Endodermal cell (in vitro differentiated cells): Measurements from ENCODE around the gene KRT15. TPM values are rescaled to one million over a fixed set of nuclear protein-coding genes. Genes with fewer than 3 reads are reported as not detected.

Source experiments
- DNase-seq: peaks from one replicate; pipeline ENCODE4 v3.0.0-alpha.2; 2017
- H3K27ac ChIP-seq: 2 replicates; pipeline ENCODE4 v1.5.1; 2013; ENCODE audit warnings: mild to moderate bottlenecking, low read depth, low read length, moderate library complexity
- H3K27me3 ChIP-seq: 2 replicates; pipeline ENCODE4 v1.6.1; 2013; ENCODE audit warnings: mild to moderate bottlenecking, low read length, moderate library complexity; ENCODE audit not compliant: insufficient read depth, control insufficient read depth, poor library complexity, severe bottlenecking
- H3K36me3 ChIP-seq: 2 replicates; pipeline ENCODE4 v1.7.0; 2013; ENCODE audit warnings: mild to moderate bottlenecking, low read length, moderate library complexity; ENCODE audit not compliant: control insufficient read depth, insufficient read depth
- H3K4me1 ChIP-seq: one replicate; pipeline ENCODE4 v1.7.0; 2013; ENCODE audit warnings: low read length; ENCODE audit not compliant: control insufficient read depth, insufficient read depth
- H3K4me3 ChIP-seq: 2 replicates; pipeline ENCODE4 v1.5.1; 2013; ENCODE audit warnings: mild to moderate bottlenecking, low read length, moderate library complexity
- H3K9ac ChIP-seq: 2 replicates; pipeline ENCODE4 v1.6.1; 2013; ENCODE audit warnings: mild to moderate bottlenecking, low read length, moderate library complexity; ENCODE audit not compliant: poor library complexity, severe bottlenecking; ENCODE audit errors: extremely low read depth
- H3K9me3 ChIP-seq: 2 replicates; pipeline ENCODE4 v1.6.1; 2013; ENCODE audit warnings: mild to moderate bottlenecking, low read length, moderate library complexity; ENCODE audit not compliant: control insufficient read depth
- H3K27ac Mint-ChIP-seq: 2 replicates; pipeline ENCODE4 v1.8.0; 2020; ENCODE audit warnings: mixed read lengths
- H3K27me3 Mint-ChIP-seq: 2 replicates; pipeline ENCODE4 v1.8.0; 2021; ENCODE audit warnings: mild to moderate bottlenecking, mixed read lengths; ENCODE audit not compliant: insufficient read depth
- H3K36me3 Mint-ChIP-seq: 2 replicates; pipeline ENCODE4 v1.8.0; 2020; ENCODE audit warnings: low read depth, mixed read lengths
- H3K4me1 Mint-ChIP-seq: 2 replicates; pipeline ENCODE4 v1.8.0; 2020; ENCODE audit warnings: mixed read lengths
- H3K4me3 Mint-ChIP-seq: 2 replicates; pipeline ENCODE4 v1.8.0; 2020; ENCODE audit warnings: mild to moderate bottlenecking, moderate library complexity, mixed read lengths
- H3K9me3 Mint-ChIP-seq: 2 replicates; pipeline ENCODE4 v1.8.0; 2020; ENCODE audit warnings: mild to moderate bottlenecking, mixed read lengths
- CTCF ChIP-seq: fragments of 200-600 bp; sonication (generic); conservative IDR thresholded peaks from 2 replicates; pipeline ENCODE4 v1.5.0; 2021; ENCODE audit warnings: antibody characterized with exemption, mild to moderate bottlenecking
- WGBS, 2 experiments: methylation state at CpG; one replicate each; pipeline versions ENCODE4 v1.1.5 to v1.1.7; 2013; ENCODE audit warnings: missing lambda C conversion rate in 2 of 2, mixed read lengths in 1 of 2; ENCODE audit not compliant: insufficient coverage in 1 of 2, insufficient read length in 1 of 2; 5-methylcytosine and 5-hydroxymethylcytosine counted together
- total RNA-seq, 2 donors: library from RNA; stranded (reverse); fragmentation: NEBNext Ultra II Directional in 1 of 2; extraction: Animal tissue kit (Norgen Biotek cat#: 25700) in 1 of 2; gene quantifications; 2 replicates in 1 of 2; 3 replicates in 1 of 2; pipeline ENCODE4 v1.2.1, GENCODE V29; 2021

KRT15 gene
- total RNA-seq, 2 donors from 2014 or later = 0.95 to 1.2 TPM

- Histone ChIP-seq H3K9me3 (no peaks in the 10 kb centered on the region), H3K36me3 (no peaks in the 10 kb centered on the region), H3K27ac (no peak overlapping the region), H3K4me3 (no peak overlapping the region), H3K9ac (no peak overlapping the region), H3K4me1 (no peaks in the 10 kb centered on the region), H3K27me3 (no peaks in the 10 kb centered on the region)
- H3K4me3 Mint-ChIP-seq = no peak overlapping the region
- no peaks in the 10 kb centered on the region for H3K36me3 Mint-ChIP-seq
- no peak overlapping the region for H3K27ac Mint-ChIP-seq
- WGBS, 2 experiments = 88 to 89% methylated on average over 6 of the region's 6 CpGs
- H3K27me3 Mint-ChIP-seq = peaks cover 10% of the 10 kb centered on the region
- no peaks in the 10 kb centered on the region for H3K9me3 Mint-ChIP-seq
- TF ChIP-seq CTCF = no peak
- H3K4me1 Mint-ChIP-seq = peaks cover 19% of the 10 kb centered on the region
- DNase-seq = no peak
These were observed 20.4 kb downstream of the KRT15 start for GRCh38 chr17:41498276-41498675.

GRCh38 chr17:41496803-41497484, 21.7 kb downstream of the KRT15 start:
- DNase-seq = peak; percentile 96
- Mint-ChIP-seq H3K9me3 (no peaks in the 10 kb centered on the region), H3K36me3 (no peaks in the 10 kb centered on the region), H3K27ac (no peak overlapping the region), H3K4me1 (peaks cover 19% of the 10 kb centered on the region), H3K4me3 (no peak overlapping the region), H3K27me3 (peaks cover 15% of the 10 kb centered on the region)
- no peaks in the 10 kb centered on the region for H3K36me3 ChIP-seq
- H3K27ac ChIP-seq = no peak overlapping the region
- H3K27me3 ChIP-seq = no peaks in the 10 kb centered on the region
- peak; percentile 91 for TF ChIP-seq CTCF
- no peaks in the 10 kb centered on the region for H3K4me1 ChIP-seq
- no peak overlapping the region for H3K4me3 ChIP-seq
- WGBS, 2 experiments = 84 to 91% methylated on average over 4 to 12 of the region's 12 CpGs
- no peak overlapping the region for H3K9ac ChIP-seq
- no peaks in the 10 kb centered on the region for H3K9me3 ChIP-seq

GRCh38 chr17:41494524-41494923, 24.2 kb downstream of the KRT15 start:
- no peak for DNase-seq
- no peaks in the 10 kb centered on the region for H3K9me3 ChIP-seq
- H3K27ac Mint-ChIP-seq = no peak overlapping the region
- TF ChIP-seq CTCF = no peak
- no peaks in the 10 kb centered on the region for H3K4me1 ChIP-seq
- no peaks in the 10 kb centered on the region for H3K27me3 ChIP-seq
- no peak overlapping the region for H3K27ac ChIP-seq
- no peaks in the 10 kb centered on the region for H3K36me3 Mint-ChIP-seq
- no peaks in the 10 kb centered on the region for H3K9me3 Mint-ChIP-seq
- no peak overlapping the region for H3K9ac ChIP-seq
- 83 to 89% methylated on average over 2 of the region's 2 CpGs for WGBS, 2 experiments
- no peaks in the 10 kb centered on the region for H3K36me3 ChIP-seq
- H3K4me3 ChIP-seq = no peak overlapping the region
- H3K4me3 Mint-ChIP-seq = no peak overlapping the region
- peaks cover 4% of the 10 kb centered on the region for H3K4me1 Mint-ChIP-seq
- peaks cover 16% of the 10 kb centered on the region for H3K27me3 Mint-ChIP-seq
